ENCODE data around the gene CLEC4E. TPM values are rescaled to one million over a fixed set of nuclear protein-coding genes. Genes with fewer than 3 reads are reported as not detected.

Gene CLEC4E
- total RNA-seq, 1 experiment from 2014 or later: not detected

DNA sequence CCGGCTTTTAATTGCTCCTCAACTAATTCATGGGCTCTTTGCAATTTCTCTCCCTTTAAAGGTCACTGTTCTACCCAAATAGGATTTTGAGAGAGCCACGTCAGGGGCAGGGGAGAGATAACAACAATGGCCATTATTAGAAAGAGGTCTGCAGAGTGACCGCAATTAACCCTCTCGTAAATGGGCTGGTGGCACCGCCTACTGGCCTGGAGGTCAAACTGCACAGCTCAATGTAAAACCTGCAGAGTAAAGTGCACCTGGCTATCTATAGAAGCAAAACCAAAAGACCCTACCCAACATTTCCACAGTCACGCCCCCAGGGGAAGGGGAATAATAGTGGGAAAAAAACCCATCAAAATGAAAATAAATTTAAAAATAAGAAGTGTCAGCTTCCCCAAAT lies 21.6 kb upstream of the CLEC4E start:
- H3K4me1 Mint-ChIP-seq (ENCODE audit: low read depth, unreplicated experiment): peaks cover 12% of the 10 kb centered on the region
- peaks cover 28% of the 10 kb centered on the region for H3K9me3 Mint-ChIP-seq (ENCODE audit: unreplicated experiment)
- Histone ChIP-seq H3K9me3 (peaks cover 6% of the 10 kb centered on the region), H3K27me3 (replicated peaks; ENCODE audit: control insufficient read depth, insufficient read depth, low read length) (no peaks in the 10 kb centered on the region), H3K4me1 (peaks cover 13% of the 10 kb centered on the region), H3K36me3 (ENCODE audit: control insufficient read depth, insufficient read depth, low read length) (no peaks in the 10 kb centered on the region), H3K4me3 (ENCODE audit: low read depth, low read length) (no peak overlapping the region)
- H3K4me3 Mint-ChIP-seq (ENCODE audit: unreplicated experiment): no peak overlapping the region
- TF ChIP-seq, protein P1, sequence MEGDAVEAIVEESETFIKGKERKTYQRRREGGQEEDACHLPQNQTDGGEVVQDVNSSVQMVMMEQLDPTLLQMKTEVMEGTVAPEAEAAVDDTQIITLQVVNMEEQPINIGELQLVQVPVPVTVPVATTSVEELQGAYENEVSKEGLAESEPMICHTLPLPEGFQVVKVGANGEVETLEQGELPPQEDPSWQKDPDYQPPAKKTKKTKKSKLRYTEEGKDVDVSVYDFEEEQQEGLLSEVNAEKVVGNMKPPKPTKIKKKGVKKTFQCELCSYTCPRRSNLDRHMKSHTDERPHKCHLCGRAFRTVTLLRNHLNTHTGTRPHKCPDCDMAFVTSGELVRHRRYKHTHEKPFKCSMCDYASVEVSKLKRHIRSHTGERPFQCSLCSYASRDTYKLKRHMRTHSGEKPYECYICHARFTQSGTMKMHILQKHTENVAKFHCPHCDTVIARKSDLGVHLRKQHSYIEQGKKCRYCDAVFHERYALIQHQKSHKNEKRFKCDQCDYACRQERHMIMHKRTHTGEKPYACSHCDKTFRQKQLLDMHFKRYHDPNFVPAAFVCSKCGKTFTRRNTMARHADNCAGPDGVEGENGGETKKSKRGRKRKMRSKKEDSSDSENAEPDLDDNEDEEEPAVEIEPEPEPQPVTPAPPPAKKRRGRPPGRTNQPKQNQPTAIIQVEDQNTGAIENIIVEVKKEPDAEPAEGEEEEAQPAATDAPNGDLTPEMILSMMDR (IDR thresholded peaks at IDR 0.05; ENCODE audit: insufficient read depth in 1 of 2, low read depth in 1 of 2, low read length in 1 of 2, severe bottlenecking in 1 of 2, unreplicated experiment in 1 of 2): peak; percentile 11 to 46
- no TSS peak for BruUV-seq (replicated peaks)
- H3K27me3 Mint-ChIP-seq (ENCODE audit: insufficient read depth, unreplicated experiment): no peaks in the 10 kb centered on the region
- no peaks in the 10 kb centered on the region for H3K36me3 Mint-ChIP-seq (ENCODE audit: insufficient read depth, unreplicated experiment)
- ChIA-PET CTCF (no interaction called here), POLR2A (no interaction called here)
- DNase-seq: no peak
- H3K27ac Mint-ChIP-seq (ENCODE audit: unreplicated experiment): no peak overlapping the region
- intact Hi-C loops (cut with micrococcal nuclease; ENCODE audit: unreplicated experiment): no loop called here

- ChIA-PET CTCF (no interaction called here), POLR2A (no interaction called here)
- H3K9me3 ChIP-seq: peaks cover 6% of the 10 kb centered on the region
- H3K36me3 ChIP-seq (ENCODE audit: control insufficient read depth, insufficient read depth, low read length): no peaks in the 10 kb centered on the region
- intact Hi-C loops (cut with micrococcal nuclease; ENCODE audit: unreplicated experiment): no loop called here
- no peak for DNase-seq
- Mint-ChIP-seq H3K4me3 (ENCODE audit: unreplicated experiment) (no peak overlapping the region), H3K9me3 (ENCODE audit: unreplicated experiment) (peaks cover 28% of the 10 kb centered on the region), H3K4me1 (ENCODE audit: low read depth, unreplicated experiment) (peaks cover 12% of the 10 kb centered on the region), H3K27ac (ENCODE audit: unreplicated experiment) (no peak overlapping the region), H3K36me3 (ENCODE audit: insufficient read depth, unreplicated experiment) (no peaks in the 10 kb centered on the region), H3K27me3 (ENCODE audit: insufficient read depth, unreplicated experiment) (no peaks in the 10 kb centered on the region)
- H3K4me3 ChIP-seq (ENCODE audit: low read depth, low read length): no peak overlapping the region
- BruUV-seq (replicated peaks): no TSS peak
- TF ChIP-seq, protein P1 (IDR thresholded peaks at IDR 0.05; ENCODE audit: insufficient read depth in 1 of 2, low read depth in 1 of 2, low read length in 1 of 2, severe bottlenecking in 1 of 2, unreplicated experiment in 1 of 2): no peak
- H3K27me3 ChIP-seq (replicated peaks; ENCODE audit: control insufficient read depth, insufficient read depth, low read length): no peaks in the 10 kb centered on the region
- peaks cover 13% of the 10 kb centered on the region for H3K4me1 ChIP-seq
These were observed 20.3 kb upstream of the CLEC4E start for GRCh38 chr12:8561011-8561410.

- BruUV-seq (replicated peaks): no TSS peak
- peak in 1 of 2 experiments; percentile 54 for DNase-seq
- peaks cover 13% of the 10 kb centered on the region for H3K4me1 ChIP-seq
- TF ChIP-seq, protein P1 (IDR thresholded peaks at IDR 0.05; ENCODE audit: insufficient read depth in 1 of 2, low read depth in 1 of 2, low read length in 1 of 2, severe bottlenecking in 1 of 2, unreplicated experiment in 1 of 2): no peak
- intact Hi-C loops (cut with micrococcal nuclease; ENCODE audit: unreplicated experiment): no loop called here
- ChIA-PET POLR2A (no interaction called here), CTCF (no interaction called here)
- Mint-ChIP-seq H3K27ac (ENCODE audit: unreplicated experiment) (no peak overlapping the region), H3K4me3 (ENCODE audit: unreplicated experiment) (no peak overlapping the region), H3K27me3 (ENCODE audit: insufficient read depth, unreplicated experiment) (no peaks in the 10 kb centered on the region), H3K36me3 (ENCODE audit: insufficient read depth, unreplicated experiment) (no peaks in the 10 kb centered on the region), H3K9me3 (ENCODE audit: unreplicated experiment) (peaks cover 28% of the 10 kb centered on the region), H3K4me1 (ENCODE audit: low read depth, unreplicated experiment) (peaks cover 12% of the 10 kb centered on the region)
- no peak overlapping the region for H3K4me3 ChIP-seq (ENCODE audit: low read depth, low read length)
- H3K36me3 ChIP-seq (ENCODE audit: control insufficient read depth, insufficient read depth, low read length): no peaks in the 10 kb centered on the region
- no peaks in the 10 kb centered on the region for H3K27me3 ChIP-seq (replicated peaks; ENCODE audit: control insufficient read depth, insufficient read depth, low read length)
- peaks cover 3% of the 10 kb centered on the region for H3K9me3 ChIP-seq
These were observed 19.0 kb upstream of the CLEC4E start for GRCh38 chr12:8559676-8560075.
